EL (cell line): ENCODE measurements around the gene SPECC1.
"Not testable (repeated sequence)": the region's sequence is repeated elsewhere in the genome, so short reads cannot be mapped to it uniquely, and the experiment has no call there.

Experiments used
- DNase-seq: peaks from one replicate; pipeline ENCODE4 v3.0.0-alpha.2; 2016

The SPECC1 gene

GRCh38 chr17:20073055-20073979 lies 64.2 kb downstream of the SPECC1 start:
- DNase-seq = no peak

GRCh38 chr17:20074001-20074400 lies 64.8 kb downstream of the SPECC1 start:
- DNase-seq = no peak

DNA sequence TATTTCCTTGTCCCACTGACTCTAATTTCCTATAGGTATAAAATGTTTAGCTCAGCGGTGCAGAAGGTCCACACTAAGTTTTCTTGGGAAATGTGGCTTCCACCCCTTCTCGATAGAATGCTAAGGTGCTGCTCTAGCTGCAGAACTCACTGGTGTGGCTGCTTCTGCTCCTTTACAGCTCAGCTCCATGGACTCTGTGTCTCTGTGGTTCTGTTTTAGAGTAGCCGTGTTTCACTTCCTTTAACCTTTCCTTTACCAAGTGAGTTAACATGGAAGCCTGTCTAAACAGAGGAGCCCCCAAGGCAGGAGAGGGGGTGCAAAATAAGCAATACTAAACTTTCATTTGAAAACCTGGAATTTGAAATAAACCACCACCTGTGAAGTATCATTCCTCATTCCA lies 65.3 kb downstream of the SPECC1 start:
- no peak for DNase-seq

DNA sequence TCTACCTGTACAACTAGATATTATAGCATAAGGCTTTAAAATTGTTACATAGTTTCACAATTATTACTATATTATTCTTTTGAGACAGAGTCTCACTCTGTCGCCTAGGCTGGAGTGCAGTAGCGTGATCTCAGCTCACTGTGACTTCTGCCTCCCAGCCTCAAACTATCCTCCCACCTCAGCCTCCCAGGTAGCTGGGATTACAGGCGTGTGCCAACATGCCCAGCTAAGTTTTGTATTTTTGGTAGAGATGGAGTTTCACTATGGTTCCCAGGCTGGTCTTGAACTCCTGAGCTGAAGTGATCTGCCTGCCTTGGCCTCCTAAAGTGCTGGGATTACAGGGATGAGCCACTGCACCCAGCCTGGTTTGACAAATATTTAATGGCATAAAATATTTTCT lies 67.0 kb downstream of the SPECC1 start:
- not testable (repeated sequence) for DNase-seq

DNA sequence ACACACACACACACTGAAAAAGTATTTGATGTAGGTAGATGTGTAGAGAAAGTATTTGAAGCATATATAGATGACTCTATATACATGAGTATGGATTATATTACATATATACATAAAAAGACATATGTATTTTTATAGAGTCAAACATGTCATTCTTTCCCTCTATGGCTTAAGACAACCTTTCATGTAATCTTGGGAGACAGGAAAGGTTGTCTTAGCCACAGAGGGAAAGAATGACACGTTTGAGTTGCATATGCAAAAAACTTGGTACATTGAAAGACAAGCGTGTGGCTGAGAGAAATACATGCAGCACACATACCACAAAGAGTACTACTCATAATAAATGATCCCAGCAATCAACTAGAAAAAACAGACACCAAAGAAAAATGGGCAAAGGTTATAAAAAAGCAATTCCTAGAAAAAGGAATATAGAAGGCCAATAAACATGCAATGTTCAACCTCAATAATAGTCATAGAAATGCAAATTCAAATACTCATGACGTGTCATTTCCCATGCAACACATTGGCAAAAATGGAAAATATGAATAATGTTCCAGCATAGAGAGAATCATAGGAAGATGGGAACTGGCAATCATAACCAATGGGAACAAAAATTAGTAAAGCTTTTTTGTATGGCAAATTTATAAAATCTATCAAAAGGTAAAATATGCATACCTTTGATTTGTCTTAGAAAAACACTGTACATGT lies 69.0 kb downstream of the SPECC1 start:
- no peak for DNase-seq

DNA sequence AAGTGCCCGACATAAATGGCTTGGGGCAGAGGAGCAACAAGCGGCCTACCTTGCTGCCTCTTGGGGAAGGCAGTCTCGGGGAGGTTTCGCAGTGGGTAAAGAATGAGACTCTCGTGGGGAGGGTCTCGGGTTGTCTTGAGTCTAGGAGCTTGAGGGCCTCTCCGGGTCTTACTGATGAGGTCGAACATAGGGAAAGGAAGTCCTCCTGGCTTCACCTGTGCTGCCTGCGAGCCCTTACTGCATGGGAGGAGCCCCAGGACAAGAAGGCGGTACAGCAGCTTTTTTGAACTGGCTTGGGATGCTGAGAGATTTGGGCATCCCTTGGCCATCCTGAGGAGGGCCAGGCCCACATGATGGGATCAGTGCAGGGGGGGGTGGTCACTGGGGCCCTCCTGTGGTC lies 71.4 kb downstream of the SPECC1 start:
- DNase-seq = no peak

DNA sequence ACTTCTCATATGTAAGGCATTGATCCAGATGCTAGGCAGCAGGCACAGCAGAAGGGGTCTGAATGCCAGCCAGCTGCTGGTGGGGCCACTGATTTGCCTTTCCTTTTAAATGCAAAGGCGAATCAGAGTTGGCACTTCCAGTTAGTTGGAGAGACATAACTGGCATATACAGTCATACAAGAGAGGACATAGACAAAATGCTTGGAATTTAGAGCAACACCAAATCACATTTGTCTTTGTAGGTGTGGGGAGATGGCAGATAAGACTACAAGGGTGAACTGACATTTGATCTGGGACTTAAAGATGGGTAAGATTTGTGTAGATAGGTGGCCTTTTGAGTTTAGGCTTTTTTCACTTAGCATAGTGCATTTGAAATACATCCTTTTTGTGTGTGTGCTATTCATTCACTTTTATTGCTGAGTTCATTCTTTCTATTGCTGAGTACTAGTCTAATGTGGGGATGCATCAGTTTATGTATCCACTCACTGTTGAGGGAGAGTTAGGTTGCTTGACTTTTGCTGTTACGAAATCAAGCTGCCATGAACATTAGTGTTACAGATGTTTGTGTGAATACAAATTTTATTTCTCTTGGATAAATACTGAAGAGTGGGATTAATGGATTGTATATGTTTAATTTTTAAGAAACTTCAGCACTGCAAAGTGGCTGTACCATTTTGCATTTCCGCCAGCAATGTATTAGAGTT lies 74.1 kb downstream of the SPECC1 start:
- DNase-seq = no peak

DNA sequence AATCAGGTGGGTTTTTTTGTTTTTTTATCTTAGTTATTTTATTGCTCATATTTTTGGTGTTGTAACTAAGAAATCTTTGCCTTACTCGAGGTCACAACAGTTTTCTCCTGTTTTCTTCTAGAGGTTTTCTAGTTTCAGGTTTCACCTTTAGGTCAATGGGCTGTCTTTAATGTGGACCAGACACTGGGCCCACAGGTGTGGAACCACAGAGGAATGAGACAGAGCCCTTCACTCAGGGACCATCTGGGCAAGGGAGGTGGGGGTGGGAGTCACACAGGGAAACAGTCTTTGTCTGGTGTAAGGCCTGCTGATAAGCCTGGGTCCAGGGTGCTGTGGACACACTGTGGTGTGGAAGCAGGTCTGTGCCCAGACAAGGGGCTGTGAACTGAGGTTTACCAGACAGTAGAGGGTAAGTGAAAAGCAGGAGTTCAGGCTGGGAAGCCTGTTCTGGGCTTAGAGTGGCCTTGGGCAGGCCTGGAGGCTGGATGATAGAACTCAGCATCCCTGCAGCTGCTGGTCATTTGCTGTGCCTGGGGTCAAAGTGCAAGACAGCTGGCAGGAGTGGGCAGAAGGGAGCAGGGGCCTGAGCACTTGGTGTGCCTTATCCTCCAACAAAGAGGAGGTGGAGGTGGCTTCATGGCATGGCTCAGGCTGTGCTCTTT lies 75.6 kb downstream of the SPECC1 start:
- DNase-seq = no peak

- no peak for DNase-seq
Measured at GRCh38 chr17:20085283-20085845, 76.2 kb downstream of the SPECC1 start.

- DNase-seq = no peak
Measured at GRCh38 chr17:20086416-20087076, 77.4 kb downstream of the SPECC1 start.

DNA sequence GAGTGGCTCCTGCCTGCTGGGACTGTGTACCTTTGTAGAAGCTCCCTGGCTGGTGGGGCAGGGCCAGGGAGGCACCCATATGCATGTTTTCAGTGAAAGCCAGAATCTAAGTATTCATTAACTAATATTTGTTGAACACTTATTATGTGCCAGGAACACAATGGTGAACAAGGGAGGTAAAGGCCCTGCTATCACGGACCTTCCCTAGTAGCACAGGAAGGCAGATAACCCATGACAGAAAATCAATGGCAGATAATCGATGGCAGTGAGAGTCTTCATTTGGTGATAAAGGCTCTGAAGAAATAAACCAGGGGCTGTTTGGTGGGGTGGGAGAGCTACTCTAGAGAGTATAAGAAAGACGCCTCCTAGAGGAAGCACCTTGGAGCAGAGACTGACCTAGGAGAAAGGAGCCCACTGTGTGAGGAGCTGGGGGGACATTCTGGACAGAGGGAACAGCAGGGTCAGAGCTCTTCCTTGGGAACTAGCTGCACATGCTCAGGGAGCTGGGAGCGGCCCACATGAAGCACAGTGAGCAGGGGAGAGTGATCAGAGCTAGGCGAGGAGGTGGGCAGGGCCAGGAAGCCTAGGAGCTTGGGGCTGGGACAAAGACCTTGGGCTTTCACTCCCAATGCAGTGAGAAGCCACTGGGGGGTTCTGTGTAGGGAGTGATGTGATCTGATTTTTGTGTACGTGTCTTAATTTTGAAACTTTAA lies 78.5 kb downstream of the SPECC1 start:
- DNase-seq = no peak

GRCh38 chr17:20089756-20090547 lies 80.8 kb downstream of the SPECC1 start:
- DNase-seq = no peak

- DNase-seq = no peak
Measured at GRCh38 chr17:20091174-20092029, 82.2 kb downstream of the SPECC1 start.

DNA sequence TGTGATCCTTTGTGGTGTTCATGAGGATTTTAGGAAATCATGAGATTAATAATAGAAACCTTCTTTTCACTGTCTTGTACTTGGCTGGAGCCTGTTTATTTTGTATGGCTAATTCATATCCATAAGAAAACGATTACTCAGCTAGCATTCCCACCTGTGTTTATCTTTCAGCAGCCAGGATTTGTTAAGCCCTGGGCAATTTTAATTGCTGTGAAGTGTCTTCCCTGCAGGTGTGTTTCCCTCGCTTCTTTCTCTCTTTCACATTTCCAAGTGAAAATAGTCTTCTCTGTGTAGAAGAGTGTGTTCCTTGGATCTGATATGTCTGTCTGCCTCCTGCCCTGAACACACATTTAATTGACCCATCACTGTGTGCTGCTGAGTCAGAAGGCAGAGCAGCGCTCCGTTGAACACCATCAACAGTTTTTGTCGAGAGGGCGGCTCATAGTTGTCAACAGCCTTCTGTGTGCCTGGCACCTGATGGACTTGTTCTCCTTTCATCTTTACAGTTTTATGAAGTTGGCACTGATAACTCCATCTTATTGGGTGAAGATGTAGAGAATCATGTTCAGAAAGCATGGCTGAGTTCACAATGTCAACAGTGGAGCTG lies 83.2 kb downstream of the SPECC1 start:
- no peak for DNase-seq

- DNase-seq = no peak
Measured at GRCh38 chr17:20092973-20093626, 83.9 kb downstream of the SPECC1 start.

DNA sequence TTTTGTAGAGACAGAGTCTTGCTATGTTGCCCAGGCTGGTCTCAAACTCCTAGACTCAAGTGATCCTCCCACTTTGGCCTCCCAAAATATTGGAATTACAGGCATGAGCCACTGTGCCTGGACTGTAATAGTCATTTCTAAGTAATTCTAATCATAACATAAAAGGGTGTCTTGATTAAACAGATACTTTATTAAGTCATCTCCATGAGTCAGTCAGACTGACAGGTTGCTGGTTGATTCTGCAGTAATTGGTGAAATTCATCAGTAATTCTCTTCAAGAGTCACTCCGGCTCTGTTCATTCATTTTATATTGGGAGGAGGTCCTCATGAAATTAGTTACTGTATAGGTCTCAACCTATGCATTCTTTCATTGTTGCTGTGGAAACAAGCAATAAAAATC lies 85.6 kb downstream of the SPECC1 start:
- DNase-seq = no peak

DNA sequence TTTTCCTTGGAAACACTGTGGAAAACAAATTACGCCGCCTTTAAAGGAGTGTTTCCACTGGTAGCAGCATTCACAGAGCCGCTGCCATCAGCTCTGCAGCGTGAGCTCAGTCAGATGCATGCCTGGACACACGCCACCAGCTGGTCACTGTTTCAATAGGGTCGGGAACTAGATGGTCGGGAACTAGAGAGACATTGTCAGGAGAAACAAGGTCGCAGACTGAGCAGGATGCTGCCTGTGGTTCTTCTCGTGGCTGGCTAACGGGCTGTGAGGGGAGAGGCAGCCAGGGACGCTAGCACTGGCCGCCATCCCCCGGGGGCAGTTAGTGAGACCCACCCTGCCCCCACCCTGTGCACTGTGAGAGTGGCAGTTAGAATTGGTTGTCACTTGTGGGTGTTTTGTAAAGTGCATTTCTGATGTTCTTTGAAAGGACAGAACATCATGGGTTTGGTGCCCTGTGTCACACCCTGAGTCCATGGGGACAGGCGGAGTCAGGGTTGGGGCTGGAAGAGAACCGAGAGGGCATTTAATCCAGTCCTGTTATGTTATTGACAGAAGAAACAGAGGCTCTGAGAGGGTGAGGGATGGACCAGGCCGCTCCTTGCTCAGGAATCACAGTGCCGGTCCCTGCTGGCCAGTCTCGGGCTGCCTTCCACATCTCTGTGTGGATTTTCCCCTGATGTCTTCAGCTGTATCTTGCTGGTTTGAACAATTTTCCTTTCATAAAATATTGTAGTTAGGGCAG lies 86.3 kb downstream of the SPECC1 start:
- DNase-seq = peak; percentile 54

DNA sequence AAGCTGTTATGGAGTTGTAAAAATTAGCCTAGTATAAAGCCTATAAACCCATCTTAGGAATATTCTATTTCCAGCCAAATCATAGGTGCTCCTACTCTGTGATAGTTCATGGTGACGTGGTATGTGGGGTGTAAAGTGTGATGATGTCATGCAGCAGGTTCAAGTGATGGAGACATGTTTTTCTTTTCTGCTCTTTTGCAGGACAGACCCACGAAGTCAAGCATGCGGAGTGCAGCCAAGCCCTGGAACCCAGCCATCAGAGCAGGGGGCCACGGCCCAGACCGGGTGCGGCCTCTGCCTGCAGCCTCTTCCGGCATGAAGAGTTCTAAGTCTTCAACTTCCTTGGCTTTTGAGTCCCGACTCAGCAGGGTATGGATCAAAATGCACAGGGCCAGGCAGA lies 87.3 kb downstream of the SPECC1 start:
- DNase-seq = no peak
